ENCODE measurements around the gene CDC7. TPM values are rescaled to one million over a fixed set of nuclear protein-coding genes. Genes with fewer than 3 reads are reported as not detected.
A peak's percentile ranks its signal among the peaks of the same experiment; 100 is the strongest.
"Not testable (repeated sequence)": the region's sequence is repeated elsewhere in the genome, so short reads cannot be mapped to it uniquely, and the experiment has no call there.

Gene CDC7
- total RNA-seq, 1 donor from 2014 or later, result 3.9 TPM

DNA sequence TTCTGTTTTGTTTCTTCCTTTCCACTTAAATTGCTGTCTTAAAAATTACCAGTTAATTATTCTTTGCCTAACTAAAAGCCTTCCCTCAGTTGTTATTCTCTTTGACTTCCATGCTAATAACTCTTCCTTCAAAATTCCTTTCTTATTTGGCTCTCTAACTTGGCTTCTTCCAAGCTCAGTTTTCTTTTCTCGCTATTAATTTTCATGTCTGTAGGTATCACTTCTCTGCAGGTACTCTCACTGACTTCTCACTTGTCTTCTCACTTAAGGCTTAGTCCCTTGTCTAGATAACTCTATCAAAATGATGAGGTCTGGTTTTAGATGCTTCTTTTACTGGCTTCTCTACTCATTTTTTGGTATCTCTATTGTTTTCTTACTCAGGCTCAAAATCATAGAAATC lies 10.1 kb downstream of the CDC7 start:
- Mint-ChIP-seq H3K4me1 (ENCODE audit: low read depth) (no peaks in the 10 kb centered on the region), H3K27ac (ENCODE audit: unreplicated experiment) (no peak overlapping the region), H3K36me3 (ENCODE audit: low read depth) (peaks cover 2% of the 10 kb centered on the region), H3K4me3 (ENCODE audit: unreplicated experiment) (no peak overlapping the region), H3K27me3 (ENCODE audit: low read depth) (no peaks in the 10 kb centered on the region), H3K9me3 (ENCODE audit: low read depth) (no peaks in the 10 kb centered on the region)
- no peak for DNase-seq (ENCODE audit: low spot score)
- TF ChIP-seq, protein P1, sequence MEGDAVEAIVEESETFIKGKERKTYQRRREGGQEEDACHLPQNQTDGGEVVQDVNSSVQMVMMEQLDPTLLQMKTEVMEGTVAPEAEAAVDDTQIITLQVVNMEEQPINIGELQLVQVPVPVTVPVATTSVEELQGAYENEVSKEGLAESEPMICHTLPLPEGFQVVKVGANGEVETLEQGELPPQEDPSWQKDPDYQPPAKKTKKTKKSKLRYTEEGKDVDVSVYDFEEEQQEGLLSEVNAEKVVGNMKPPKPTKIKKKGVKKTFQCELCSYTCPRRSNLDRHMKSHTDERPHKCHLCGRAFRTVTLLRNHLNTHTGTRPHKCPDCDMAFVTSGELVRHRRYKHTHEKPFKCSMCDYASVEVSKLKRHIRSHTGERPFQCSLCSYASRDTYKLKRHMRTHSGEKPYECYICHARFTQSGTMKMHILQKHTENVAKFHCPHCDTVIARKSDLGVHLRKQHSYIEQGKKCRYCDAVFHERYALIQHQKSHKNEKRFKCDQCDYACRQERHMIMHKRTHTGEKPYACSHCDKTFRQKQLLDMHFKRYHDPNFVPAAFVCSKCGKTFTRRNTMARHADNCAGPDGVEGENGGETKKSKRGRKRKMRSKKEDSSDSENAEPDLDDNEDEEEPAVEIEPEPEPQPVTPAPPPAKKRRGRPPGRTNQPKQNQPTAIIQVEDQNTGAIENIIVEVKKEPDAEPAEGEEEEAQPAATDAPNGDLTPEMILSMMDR (IDR thresholded peaks at IDR 0.05), result no peak

DNA sequence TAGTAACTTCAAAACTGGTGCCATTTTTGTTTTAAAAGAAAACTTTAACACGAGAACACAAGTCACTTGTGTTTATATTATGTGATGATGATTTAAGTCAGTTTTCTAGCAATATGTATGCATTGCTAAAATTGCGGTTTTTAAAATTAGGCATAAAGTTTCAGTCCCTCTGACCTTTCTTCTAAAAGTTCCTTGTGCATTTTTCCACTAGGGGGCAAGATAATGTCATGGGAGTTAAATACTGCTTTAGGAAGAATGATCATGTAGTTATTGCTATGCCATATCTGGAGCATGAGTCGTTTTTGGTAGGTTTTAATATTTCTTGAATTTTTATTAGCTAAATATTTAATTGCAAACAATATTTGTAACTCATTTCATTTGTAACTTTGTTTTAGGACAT lies 10.7 kb downstream of the CDC7 start:
- TF ChIP-seq, protein P1 (IDR thresholded peaks at IDR 0.05), result peak; percentile 90
- no peaks in the 10 kb centered on the region for H3K27me3 Mint-ChIP-seq (ENCODE audit: low read depth)
- H3K4me1 Mint-ChIP-seq (ENCODE audit: low read depth), result no peaks in the 10 kb centered on the region
- H3K36me3 Mint-ChIP-seq (ENCODE audit: low read depth), result peaks cover 4% of the 10 kb centered on the region
- H3K4me3 Mint-ChIP-seq (ENCODE audit: unreplicated experiment), result no peak overlapping the region
- H3K27ac Mint-ChIP-seq (ENCODE audit: unreplicated experiment), result no peak overlapping the region
- no peaks in the 10 kb centered on the region for H3K9me3 Mint-ChIP-seq (ENCODE audit: low read depth)
- DNase-seq (ENCODE audit: low spot score), result no peak

DNA sequence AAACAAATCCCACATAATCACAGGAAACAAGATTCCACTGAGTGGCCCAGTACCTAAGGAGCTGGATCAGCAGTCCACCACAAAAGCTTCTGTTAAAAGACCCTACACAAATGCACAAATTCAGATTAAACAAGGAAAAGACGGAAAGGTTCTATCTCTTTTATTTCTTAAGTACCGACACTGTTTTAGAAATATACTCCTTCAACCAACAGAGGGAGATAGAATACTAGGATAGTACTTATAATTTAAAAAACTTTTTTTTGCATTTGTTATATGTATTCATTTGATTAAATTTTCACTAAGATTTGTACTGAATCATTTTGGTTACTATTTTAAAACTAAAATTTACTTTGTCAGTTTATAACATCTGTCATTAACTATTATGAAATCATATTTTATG lies 12.5 kb downstream of the CDC7 start:
- Mint-ChIP-seq H3K27ac (ENCODE audit: unreplicated experiment) (no peak overlapping the region), H3K27me3 (ENCODE audit: low read depth) (no peaks in the 10 kb centered on the region), H3K36me3 (ENCODE audit: low read depth) (peaks cover 8% of the 10 kb centered on the region), H3K9me3 (ENCODE audit: low read depth) (no peaks in the 10 kb centered on the region), H3K4me3 (ENCODE audit: unreplicated experiment) (no peak overlapping the region), H3K4me1 (ENCODE audit: low read depth) (no peaks in the 10 kb centered on the region)
- DNase-seq (ENCODE audit: low spot score), result no peak
- TF ChIP-seq, protein P1 (IDR thresholded peaks at IDR 0.05), result peak; percentile 88

DNA sequence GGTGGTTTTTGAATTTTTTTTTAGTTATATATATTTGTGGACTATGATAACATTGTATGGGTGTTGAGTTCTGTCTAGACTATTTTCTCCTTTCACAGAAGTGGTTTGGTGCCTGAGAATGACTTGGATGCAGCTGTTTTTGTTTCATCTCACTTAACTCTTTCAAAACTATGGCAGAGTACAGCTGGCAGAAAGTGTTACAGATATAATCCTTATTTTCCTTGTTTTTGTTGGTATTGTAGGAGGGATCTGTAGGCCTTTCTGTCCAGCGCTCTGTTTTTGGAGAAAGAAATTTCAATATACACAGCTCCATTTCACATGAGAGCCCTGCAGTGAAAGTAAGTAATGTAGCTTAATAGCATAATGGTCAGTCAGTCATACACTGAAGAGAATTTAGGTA lies 13.1 kb downstream of the CDC7 start:
- TF ChIP-seq, protein P1 (IDR thresholded peaks at IDR 0.05), result no peak
- Mint-ChIP-seq H3K27me3 (ENCODE audit: low read depth) (no peaks in the 10 kb centered on the region), H3K9me3 (ENCODE audit: low read depth) (no peaks in the 10 kb centered on the region), H3K4me3 (ENCODE audit: unreplicated experiment) (no peak overlapping the region), H3K4me1 (ENCODE audit: low read depth) (no peaks in the 10 kb centered on the region), H3K27ac (ENCODE audit: unreplicated experiment) (no peak overlapping the region), H3K36me3 (ENCODE audit: low read depth) (peaks cover 8% of the 10 kb centered on the region)
- DNase-seq (ENCODE audit: low spot score), result no peak

DNA sequence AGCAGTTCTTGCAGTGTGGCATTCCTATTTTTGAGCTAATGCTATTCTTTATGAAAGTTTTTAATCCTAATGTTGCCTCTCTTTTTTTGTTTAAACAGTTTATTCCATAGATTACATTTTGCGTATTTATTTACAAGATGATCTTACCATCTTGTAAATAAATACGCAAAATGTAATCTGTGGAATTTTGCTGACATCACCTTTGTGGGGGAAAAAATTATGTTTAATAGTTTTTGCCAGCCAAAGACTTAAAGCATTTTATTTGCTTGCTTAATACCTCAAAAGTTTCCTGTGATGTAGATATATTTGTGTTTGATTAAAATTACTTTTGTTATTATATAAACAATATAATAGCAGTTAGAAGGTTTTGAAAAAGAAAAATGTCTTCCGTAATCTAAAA lies 15.3 kb downstream of the CDC7 start:
- no peaks in the 10 kb centered on the region for H3K27me3 Mint-ChIP-seq (ENCODE audit: low read depth)
- H3K36me3 Mint-ChIP-seq (ENCODE audit: low read depth), result peaks cover 8% of the 10 kb centered on the region
- H3K4me1 Mint-ChIP-seq (ENCODE audit: low read depth), result peaks cover 5% of the 10 kb centered on the region
- no peak overlapping the region for H3K27ac Mint-ChIP-seq (ENCODE audit: unreplicated experiment)
- TF ChIP-seq, protein P1 (IDR thresholded peaks at IDR 0.05), result no peak
- H3K4me3 Mint-ChIP-seq (ENCODE audit: unreplicated experiment), result no peak overlapping the region
- no peaks in the 10 kb centered on the region for H3K9me3 Mint-ChIP-seq (ENCODE audit: low read depth)
- no peak for DNase-seq (ENCODE audit: low spot score)

DNA sequence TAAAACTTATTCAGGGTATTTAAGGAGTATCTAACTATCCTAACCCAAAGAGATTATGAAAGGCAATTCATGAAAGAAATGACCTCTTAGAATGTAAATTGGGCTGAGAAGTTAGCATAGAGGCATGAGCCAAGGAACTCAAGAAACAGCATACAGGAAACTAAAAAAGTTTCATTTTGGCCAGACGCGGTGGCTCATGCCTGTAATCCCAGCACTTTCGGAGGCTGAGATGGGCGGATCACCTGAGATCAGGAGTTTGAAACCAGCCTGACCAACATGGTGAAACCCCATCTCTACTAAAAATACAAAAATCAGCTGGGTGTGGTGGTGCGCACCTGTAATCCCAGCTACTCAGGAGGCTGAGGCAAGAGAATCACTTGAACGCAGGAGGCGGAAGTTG lies 16.0 kb downstream of the CDC7 start:
- not testable (repeated sequence) for H3K36me3 Mint-ChIP-seq (ENCODE audit: low read depth); DNase-seq (ENCODE audit: low spot score); H3K27me3 Mint-ChIP-seq (ENCODE audit: low read depth); H3K4me1 Mint-ChIP-seq (ENCODE audit: low read depth); H3K9me3 Mint-ChIP-seq (ENCODE audit: low read depth); H3K27ac Mint-ChIP-seq (ENCODE audit: unreplicated experiment); H3K4me3 Mint-ChIP-seq (ENCODE audit: unreplicated experiment)
